Cardiac fibroblast (primary cell): ENCODE measurements around the gene LGI4.

Experiments
- DNase-seq, 2 donors: peaks; one replicate each; pipeline versions ENCODE4 v3.0.0 to v3.0.0-alpha.2; 2010; ENCODE audit warnings: low read depth in 2 of 2
- H3K4me3 ChIP-seq, 2 donors: replicated peaks in 1 of 2; 1 replicate in 1 of 2; 2 replicates in 1 of 2; pipeline ENCODE4 v1.5.1; 2011; ENCODE audit warnings: low read depth in 2 of 2, low read length in 2 of 2, mild to moderate bottlenecking in 2 of 2, moderate library complexity in 1 of 2
- TF ChIP-seq, protein P1 (sequence below): IDR thresholded peaks from one replicate; pipeline ENCODE4 v1.5.1; 2011; ENCODE audit warnings: low read depth, mild to moderate bottlenecking, low read length, inconsistent platforms

The LGI4 gene

DNA sequence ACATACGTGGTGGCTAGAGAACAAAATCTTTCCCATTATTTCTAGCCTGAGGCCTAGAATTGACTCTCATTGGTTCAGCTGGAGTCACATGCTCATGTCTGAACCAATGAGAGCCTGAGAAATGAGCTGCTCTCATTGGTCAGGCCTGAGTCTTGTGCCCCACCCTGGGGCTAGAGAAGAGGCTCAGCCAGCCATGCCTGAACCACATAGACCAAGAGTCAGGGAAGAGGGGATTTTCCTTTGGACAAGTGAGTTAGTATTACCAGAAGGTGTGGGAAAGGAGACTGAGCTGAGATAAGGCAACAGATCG lies 26.5 kb upstream of the LGI4 start:
- no peak overlapping the region for H3K4me3 ChIP-seq
- TF ChIP-seq, protein P1, sequence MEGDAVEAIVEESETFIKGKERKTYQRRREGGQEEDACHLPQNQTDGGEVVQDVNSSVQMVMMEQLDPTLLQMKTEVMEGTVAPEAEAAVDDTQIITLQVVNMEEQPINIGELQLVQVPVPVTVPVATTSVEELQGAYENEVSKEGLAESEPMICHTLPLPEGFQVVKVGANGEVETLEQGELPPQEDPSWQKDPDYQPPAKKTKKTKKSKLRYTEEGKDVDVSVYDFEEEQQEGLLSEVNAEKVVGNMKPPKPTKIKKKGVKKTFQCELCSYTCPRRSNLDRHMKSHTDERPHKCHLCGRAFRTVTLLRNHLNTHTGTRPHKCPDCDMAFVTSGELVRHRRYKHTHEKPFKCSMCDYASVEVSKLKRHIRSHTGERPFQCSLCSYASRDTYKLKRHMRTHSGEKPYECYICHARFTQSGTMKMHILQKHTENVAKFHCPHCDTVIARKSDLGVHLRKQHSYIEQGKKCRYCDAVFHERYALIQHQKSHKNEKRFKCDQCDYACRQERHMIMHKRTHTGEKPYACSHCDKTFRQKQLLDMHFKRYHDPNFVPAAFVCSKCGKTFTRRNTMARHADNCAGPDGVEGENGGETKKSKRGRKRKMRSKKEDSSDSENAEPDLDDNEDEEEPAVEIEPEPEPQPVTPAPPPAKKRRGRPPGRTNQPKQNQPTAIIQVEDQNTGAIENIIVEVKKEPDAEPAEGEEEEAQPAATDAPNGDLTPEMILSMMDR: no peak
- DNase-seq: no peak

GRCh38 chr19:35160629-35161433 lies 26.0 kb upstream of the LGI4 start:
- no peak for DNase-seq
- H3K4me3 ChIP-seq: no peak overlapping the region
- TF ChIP-seq, protein P1: no peak

DNA sequence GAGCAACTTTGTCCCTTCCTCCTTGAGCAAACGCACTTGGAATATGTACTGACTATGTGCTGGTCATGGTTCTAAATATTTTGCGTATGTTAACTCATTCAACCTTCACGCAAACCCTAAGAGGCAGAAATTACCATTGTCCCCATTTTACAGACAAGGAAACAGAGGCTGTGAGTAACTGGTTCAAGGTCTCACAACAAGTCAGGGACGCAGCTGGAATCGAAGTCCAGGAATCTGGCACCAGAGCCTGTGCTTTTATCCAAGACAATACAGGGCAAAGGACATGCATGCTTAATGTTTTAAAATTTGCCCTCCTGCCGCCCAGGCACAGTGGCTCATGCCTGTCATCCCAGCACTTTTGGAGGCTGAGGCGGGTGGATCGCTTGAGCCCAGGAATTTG lies 24.7 kb upstream of the LGI4 start:
- DNase-seq: no peak
- no peak overlapping the region for H3K4me3 ChIP-seq
- TF ChIP-seq, protein P1: no peak

- no peak overlapping the region for H3K4me3 ChIP-seq
- TF ChIP-seq, protein P1: no peak
- no peak for DNase-seq
Measured at GRCh38 chr19:35157431-35157830, 22.6 kb upstream of the LGI4 start.

- DNase-seq: no peak
- TF ChIP-seq, protein P1: no peak
- no peak overlapping the region for H3K4me3 ChIP-seq
Measured at GRCh38 chr19:35156673-35157014, 21.8 kb upstream of the LGI4 start.

DNA sequence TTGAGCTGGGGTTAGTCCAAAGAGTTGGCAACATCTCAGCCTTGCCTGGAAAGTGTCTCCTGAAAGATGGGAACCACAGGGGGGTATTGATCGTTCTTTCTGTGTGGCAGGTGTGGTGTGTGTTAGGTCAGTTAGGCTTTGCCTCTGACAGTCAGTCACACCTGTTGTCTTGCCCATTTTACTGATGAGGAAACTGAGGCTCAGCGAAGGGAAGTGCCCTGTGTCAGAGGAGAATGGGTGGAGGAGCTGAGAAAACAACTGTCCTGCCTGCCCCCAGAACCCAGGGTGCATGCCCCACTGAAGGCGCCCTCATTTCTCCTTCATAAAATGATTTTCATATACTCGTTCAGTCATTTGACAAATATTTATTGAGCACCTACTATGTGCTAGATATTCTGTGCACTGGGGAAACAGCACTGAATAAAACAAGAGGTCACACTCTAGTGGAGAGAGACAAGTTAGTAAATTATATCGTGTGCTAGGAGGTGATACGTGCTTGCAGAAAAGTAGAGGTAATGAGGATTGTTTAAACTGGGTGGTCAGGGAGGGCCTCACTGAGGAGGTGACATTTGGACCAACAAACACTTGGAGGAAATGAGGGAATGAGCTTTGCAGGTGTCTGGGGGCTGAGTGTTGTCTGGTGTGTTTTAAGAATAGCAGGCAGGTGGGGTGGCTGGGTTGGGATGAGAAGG lies 21.3 kb upstream of the LGI4 start:
- TF ChIP-seq, protein P1: no peak
- peak overlapping the region; percentile 75 to 98 for H3K4me3 ChIP-seq
- no peak for DNase-seq
